HCT116 (cell line): ENCODE results near the gene DHRS4L2. TPM values are rescaled to one million over a fixed set of nuclear protein-coding genes. Genes with fewer than 3 reads are reported as not detected.
"Not testable (repeated sequence)": the region's sequence is repeated elsewhere in the genome, so short reads cannot be mapped to it uniquely, and the experiment has no call there.

Source experiments
- ATAC-seq: fragments of 200-7000 bp; cut with Tn5 transposase; 2 replicates; pipeline ENCODE4 v1.9.1; 2020; ENCODE audit warnings: mild to moderate bottlenecking, moderate library complexity
- BruUV-seq: library from RNA; stranded (reverse); fragments of 400-500 nt; replicated peaks from 2 replicates; lab custom pipeline; 2021; lab: Mats Ljungman, UMichigan
- CTCF ChIA-PET: fragments of 300-600 bp; sonication (Branson Sonifier 250); formaldehyde crosslinking; loops from one replicate; lab custom pipeline; 2021; ENCODE audit warnings: antibody characterized with exemption; lab: Charles Lee
- POLR2A ChIA-PET: fragments of 300-600, 350-600 bp; sonication (Branson Sonifier 250); formaldehyde crosslinking; loops from one replicate; lab custom pipeline; 2021; ENCODE audit warnings: antibody characterized with exemption; lab: Charles Lee
- RAD21 ChIA-PET, 2 experiments: fragments of 300-600 bp; sonication (Branson Sonifier 250); formaldehyde crosslinking; loops; one replicate each; lab custom pipeline; 2023; ENCODE audit warnings: low total read pairs in 2 of 2; ENCODE audit not compliant: uncharacterized antibody in 2 of 2, unreplicated experiment in 2 of 2, low non-redundant PET in 1 of 2; lab: Charles Lee
- DNase-seq: peaks from one replicate; pipeline ENCODE4 v3.0.0-alpha.2; 2010; ENCODE audit warnings: low read depth, low spot score
- H2AFZ ChIP-seq: fragments of 200-600 bp; shearing (Covaris generic), sonication (generic); 2 replicates; pipeline ENCODE4 v1.6.1; 2017; ENCODE audit warnings: low read depth, mixed run types, mixed read lengths, antibody characterized with exemption, low read length; ENCODE audit not compliant: poor library complexity, severe bottlenecking
- H3K27ac ChIP-seq: 2 replicates; pipeline ENCODE4 v1.5.1; 2012; ENCODE audit warnings: low read depth, low read length
- H3K27me3 ChIP-seq: fragments of 200-600 bp; sonication (generic); 2 replicates; pipeline ENCODE4 v1.6.1; 2016; ENCODE audit warnings: mixed run types, low read length, mixed read lengths; ENCODE audit not compliant: insufficient read depth
- H3K36me3 ChIP-seq, 2 experiments: fragments of 200-500 bp in 1 of 2; fragments of 200-600 bp in 1 of 2; sonication (Bioruptor generic) in 1 of 2; sonication (generic) in 1 of 2; 2 replicates each; pipeline versions ENCODE4 v1.5.1 to v1.6.1; 2014 to 2016; ENCODE audit warnings: low read length in 2 of 2, inconsistent platforms in 1 of 2, mixed read lengths in 1 of 2, mixed run types in 1 of 2; ENCODE audit not compliant: insufficient read depth in 2 of 2, control insufficient read depth in 1 of 2
- H3K4me1 ChIP-seq, 2 experiments: fragments of 200-600 bp in 1 of 2; sonication (generic) in 1 of 2; 2 replicates each; pipeline versions ENCODE4 v1.5.1 to v1.6.1; 2012 to 2017; ENCODE audit warnings: low read length in 2 of 2, inconsistent platforms in 1 of 2, mild to moderate bottlenecking in 1 of 2, mixed read lengths in 1 of 2, mixed run types in 1 of 2, moderate library complexity in 1 of 2; ENCODE audit not compliant: insufficient read depth in 2 of 2, control insufficient read depth in 1 of 2
- H3K4me2 ChIP-seq: fragments of 200-600 bp; sonication (generic); 2 replicates; pipeline ENCODE4 v1.6.1; 2017; ENCODE audit warnings: mixed run types, low read length, mixed read lengths
- H3K4me3 ChIP-seq, 2 experiments: fragments of 200-600 bp in 1 of 2; sonication (generic) in 1 of 2; replicated peaks in 1 of 2; 2 replicates each; pipeline ENCODE4 v1.5.1; 2011 to 2016; ENCODE audit warnings: low read length in 2 of 2, control low read depth in 1 of 2, low read depth in 1 of 2, mild to moderate bottlenecking in 1 of 2, mixed read lengths in 1 of 2, mixed run types in 1 of 2
- H3K79me2 ChIP-seq: fragments of 200-600 bp; sonication (generic); 2 replicates; pipeline ENCODE4 v1.6.1; 2017; ENCODE audit warnings: mild to moderate bottlenecking, mixed run types, low read length, moderate library complexity, mixed read lengths; ENCODE audit not compliant: insufficient read depth
- H3K9ac ChIP-seq: fragments of 200-600 bp; sonication (generic); 2 replicates; pipeline ENCODE4 v1.6.1; 2016; ENCODE audit warnings: low read length, mixed read lengths
- H3K9me2 ChIP-seq: fragments of 200-600 bp; sonication (generic), shearing (Covaris generic); 2 replicates; pipeline ENCODE4 v1.6.1; 2017; ENCODE audit warnings: mixed run types, mild to moderate bottlenecking, moderate library complexity; ENCODE audit not compliant: insufficient read depth
- H3K9me3 ChIP-seq, 2 experiments: fragments of 200-500 bp in 1 of 2; fragments of 200-600 bp in 1 of 2; sonication (Bioruptor generic) in 1 of 2; sonication (generic) in 1 of 2; 2 replicates each; pipeline ENCODE4 v1.6.1; 2014 to 2017; ENCODE audit warnings: low read length in 2 of 2, mixed read lengths in 2 of 2, inconsistent platforms in 1 of 2, low read depth in 1 of 2, mild to moderate bottlenecking in 1 of 2, mixed run types in 1 of 2, moderate library complexity in 1 of 2; ENCODE audit not compliant: control insufficient read depth in 1 of 2, insufficient read depth in 1 of 2
- H4K20me1 ChIP-seq: fragments of 200-600 bp; sonication (generic), shearing (Covaris generic); 2 replicates; pipeline ENCODE4 v1.6.1; 2017; ENCODE audit warnings: mixed run types, mild to moderate bottlenecking, moderate library complexity; ENCODE audit not compliant: insufficient read depth
- intact Hi-C: fragments of 100-400 bp; cut with micrococcal nuclease; formaldehyde crosslinking; loops from 2 replicates; pipeline ENCODE4 v1.10.0; 2022
- total RNA-seq: library from RNA; stranded (reverse); gene quantifications from one replicate; pipeline ENCODE4 v1.2.1, GENCODE V29; 2021; ENCODE audit not compliant: unreplicated experiment

The DHRS4L2 gene
- total RNA-seq, 1 experiment from 2014 or later: 18.6 TPM

DNA sequence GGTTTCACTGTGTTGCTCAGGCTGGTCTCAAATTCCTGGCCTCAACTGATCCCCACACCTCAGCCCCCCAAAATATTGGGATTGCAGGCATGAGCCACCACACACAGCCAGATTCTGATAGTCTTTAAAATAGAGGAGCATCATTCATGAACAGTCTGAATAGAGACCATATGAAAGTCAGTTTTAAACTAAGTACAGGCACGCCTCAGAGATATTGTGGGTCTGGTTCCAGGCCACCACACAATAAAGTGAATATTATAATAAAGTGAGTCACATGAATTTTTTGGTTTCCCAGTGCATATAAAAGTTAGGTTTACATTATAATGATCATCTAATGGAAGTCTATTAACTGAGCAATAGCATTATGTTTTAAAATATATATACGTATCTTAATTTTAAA is 27.0 kb upstream of the DHRS4L2 start:
- DNase-seq, POLR2A ChIA-PET, H3K9me3 ChIP-seq, H3K27ac ChIP-seq, H3K36me3 ChIP-seq, H3K27me3 ChIP-seq, H3K9me2 ChIP-seq, H3K79me2 ChIP-seq, BruUV-seq, H3K4me2 ChIP-seq, H2AFZ ChIP-seq, ATAC-seq, H3K4me3 ChIP-seq, H3K9ac ChIP-seq, intact Hi-C loops, CTCF ChIA-PET, H3K4me1 ChIP-seq, H4K20me1 ChIP-seq, RAD21 ChIA-PET: not testable (repeated sequence)

DNA sequence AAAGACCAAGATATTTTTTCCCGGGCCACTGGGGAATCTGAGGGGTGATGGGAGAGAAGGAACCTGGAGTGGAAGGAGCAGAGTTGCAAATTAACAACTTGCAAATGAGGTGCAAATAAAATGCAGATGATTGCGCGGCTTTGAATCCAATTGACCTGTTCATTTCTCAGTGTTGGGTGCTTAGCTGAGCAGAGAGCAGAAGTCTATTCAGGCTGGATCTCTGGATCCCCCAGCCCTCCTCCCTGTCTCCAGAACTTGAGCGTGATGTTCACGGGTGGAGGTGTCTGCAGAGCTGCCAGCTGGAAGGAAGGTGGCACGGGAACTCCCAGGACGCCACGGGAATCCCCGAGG is 19.6 kb upstream of the DHRS4L2 start:
- H3K9me3 ChIP-seq, H3K27ac ChIP-seq, H3K4me3 ChIP-seq, ATAC-seq, H3K4me1 ChIP-seq, H2AFZ ChIP-seq, H3K79me2 ChIP-seq, POLR2A ChIA-PET, intact Hi-C loops, RAD21 ChIA-PET, CTCF ChIA-PET, H3K9me2 ChIP-seq, H3K36me3 ChIP-seq, DNase-seq, BruUV-seq, H4K20me1 ChIP-seq, H3K9ac ChIP-seq, H3K4me2 ChIP-seq, H3K27me3 ChIP-seq: not testable (repeated sequence)

DNA sequence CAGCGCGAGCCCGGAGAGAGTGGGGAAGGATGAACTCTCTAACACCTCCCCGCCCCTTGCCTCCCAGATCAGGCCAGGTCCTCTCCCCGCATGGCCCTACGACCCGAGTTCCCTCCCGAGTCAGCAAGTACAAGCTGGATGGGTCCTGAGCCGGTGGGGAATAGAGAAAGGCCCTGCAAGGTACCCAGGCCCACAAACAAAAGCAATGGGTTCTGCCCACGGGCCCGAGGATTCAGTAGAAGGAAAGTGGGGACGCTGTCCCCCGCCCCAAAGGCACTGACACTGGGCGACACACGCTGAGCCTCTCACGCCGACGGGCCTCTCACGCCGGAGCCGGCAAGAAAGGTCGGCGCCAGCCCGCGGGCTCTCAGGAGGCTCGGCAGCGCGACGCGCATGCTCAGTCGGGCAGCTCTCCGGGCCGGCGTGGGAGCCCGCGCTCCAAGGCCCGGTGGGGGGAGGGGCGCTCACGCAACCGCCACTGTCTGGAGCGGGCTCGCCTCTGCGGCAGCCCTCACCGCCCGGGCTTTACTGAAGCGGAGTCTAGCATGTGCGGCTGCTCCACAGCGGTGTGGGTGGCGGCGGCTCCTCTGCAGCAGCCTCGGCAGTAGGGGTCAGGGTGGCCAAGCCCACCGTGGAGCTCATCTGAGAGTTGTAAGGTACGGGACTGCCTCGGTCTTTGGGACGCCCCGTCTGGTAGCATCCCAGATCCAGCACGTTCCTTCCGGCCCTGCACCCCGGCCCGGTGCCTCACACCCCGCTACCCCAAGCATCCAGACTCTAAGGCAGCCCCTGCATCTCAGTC is 19.0 kb upstream of the DHRS4L2 start:
- H3K4me1 ChIP-seq, H4K20me1 ChIP-seq, H3K27ac ChIP-seq, H3K79me2 ChIP-seq, DNase-seq, H3K9me2 ChIP-seq, H2AFZ ChIP-seq, intact Hi-C loops, H3K9ac ChIP-seq, H3K4me2 ChIP-seq, RAD21 ChIA-PET, H3K4me3 ChIP-seq, CTCF ChIA-PET, BruUV-seq, H3K9me3 ChIP-seq, H3K27me3 ChIP-seq, H3K36me3 ChIP-seq: not testable (repeated sequence)
- ATAC-seq: peak; percentile 54; the same call in 1 of the 2 replicates
- POLR2A ChIA-PET: interaction anchor here (1.6 kb wide), 1 partner anchor 19 kb away, joined by 4 read pairs; the partner anchor contains the start of gene DHRS4L2

DNA sequence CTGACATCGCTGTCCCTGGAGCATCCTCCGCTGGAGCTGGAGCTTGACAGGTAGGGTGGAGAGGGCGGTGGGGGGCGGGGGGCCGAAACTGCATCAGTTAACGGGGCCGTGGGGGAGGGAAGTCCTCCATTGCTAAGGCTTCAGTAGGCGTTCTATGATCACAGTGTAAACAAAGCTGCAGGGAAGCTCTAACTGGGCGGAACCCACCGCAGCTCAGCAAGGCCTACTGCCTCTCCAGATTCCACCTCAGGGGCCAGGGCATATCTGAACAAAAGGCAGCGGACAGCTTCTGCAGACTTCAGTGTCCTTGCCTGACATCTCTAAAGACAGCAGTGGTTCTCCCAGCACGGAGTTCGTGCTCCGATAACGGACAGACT is 18.5 kb upstream of the DHRS4L2 start:
- H3K27me3 ChIP-seq, H3K79me2 ChIP-seq, H3K4me1 ChIP-seq, H3K36me3 ChIP-seq, H3K9ac ChIP-seq, ATAC-seq, H3K4me2 ChIP-seq, H3K9me3 ChIP-seq, intact Hi-C loops, H4K20me1 ChIP-seq, H3K4me3 ChIP-seq, CTCF ChIA-PET, RAD21 ChIA-PET, H3K27ac ChIP-seq, DNase-seq, H3K9me2 ChIP-seq, H2AFZ ChIP-seq, BruUV-seq: not testable (repeated sequence)
- POLR2A ChIA-PET: interaction anchor here (1.6 kb wide), 1 partner anchor 18 kb away, joined by 4 read pairs; the partner anchor contains the start of gene DHRS4L2
